DOHH2 (cell line): ENCODE measurements around the gene CYB5R3.

Experiments used
- H3F3A ChIP-seq: fragments of 200-600 bp; sonication (generic), shearing (Covaris generic); 2 replicates; pipeline ENCODE4 v1.6.0; 2016; ENCODE audit warnings: antibody characterized with exemption, mild to moderate bottlenecking; ENCODE audit not compliant: control insufficient read depth, insufficient read depth
- H3K27ac ChIP-seq: fragments of 200-600 bp; sonication (generic); 2 replicates; pipeline ENCODE4 v1.5.1; 2014; ENCODE audit warnings: low read depth, mild to moderate bottlenecking, low read length, moderate library complexity
- H3K27me3 ChIP-seq: fragments of 200-600 bp; sonication (generic); 2 replicates; pipeline ENCODE4 v1.6.1; 2014; ENCODE audit warnings: mild to moderate bottlenecking, low read length, mixed read lengths; ENCODE audit not compliant: control insufficient read depth
- H3K36me3 ChIP-seq: fragments of 200-600 bp; sonication (generic); 2 replicates; pipeline ENCODE4 v1.6.1; 2014; ENCODE audit warnings: mild to moderate bottlenecking, low read length, moderate library complexity, mixed read lengths; ENCODE audit not compliant: control insufficient read depth
- H3K4me1 ChIP-seq: fragments of 200-600 bp; sonication (generic); 2 replicates; pipeline ENCODE4 v1.6.1; 2014; ENCODE audit warnings: mild to moderate bottlenecking, low read length, mixed read lengths; ENCODE audit not compliant: control insufficient read depth
- H3K4me2 ChIP-seq: fragments of 200-600 bp; sonication (generic); 2 replicates; pipeline ENCODE4 v1.6.0; 2014; ENCODE audit warnings: mild to moderate bottlenecking, low read length, moderate library complexity
- H3K4me3 ChIP-seq: fragments of 200-600 bp; sonication (generic); 2 replicates; pipeline ENCODE4 v1.5.1; 2014; ENCODE audit warnings: mild to moderate bottlenecking, low read length, mixed read lengths
- H3K79me2 ChIP-seq: fragments of 200-600 bp; sonication (generic); 2 replicates; pipeline ENCODE4 v1.6.1; 2014; ENCODE audit warnings: mild to moderate bottlenecking, low read length, mixed read lengths; ENCODE audit not compliant: control insufficient read depth
- H3K9me2 ChIP-seq: fragments of 200-600 bp; sonication (generic); replicated peaks from 2 replicates; pipeline ENCODE4 v1.6.1; 2014; ENCODE audit warnings: mild to moderate bottlenecking, low read length, mixed read lengths; ENCODE audit not compliant: control insufficient read depth
- H3K9me3 ChIP-seq: fragments of 200-600 bp; sonication (generic); 2 replicates; pipeline ENCODE4 v1.6.1; 2014; ENCODE audit warnings: antibody characterized with exemption, low read length, mixed read lengths; ENCODE audit not compliant: control insufficient read depth, insufficient read depth
- H4K20me1 ChIP-seq: fragments of 200-600 bp; sonication (generic); 2 replicates; pipeline ENCODE4 v1.6.0; 2014; ENCODE audit warnings: low read depth, mild to moderate bottlenecking, antibody characterized with exemption, low read length, moderate library complexity; ENCODE audit not compliant: control insufficient read depth, insufficient read depth
- EZH2phosphoT487 ChIP-seq: fragments of 200-600 bp; sonication (generic); IDR thresholded peaks from 2 replicates; pipeline ENCODE4 v1.6.1; 2017; ENCODE audit warnings: borderline replicate concordance, mild to moderate bottlenecking, antibody characterized with exemption, low read length, moderate library complexity, mixed read lengths
- TF ChIP-seq, protein P1 (sequence below): fragments of 200-600 bp; sonication (generic); IDR thresholded peaks from one replicate; pipeline ENCODE4 v1.5.1; 2014; ENCODE audit warnings: antibody characterized with exemption, mild to moderate bottlenecking, low read depth, low read length; ENCODE audit not compliant: poor library complexity, severe bottlenecking

The CYB5R3 gene

DNA sequence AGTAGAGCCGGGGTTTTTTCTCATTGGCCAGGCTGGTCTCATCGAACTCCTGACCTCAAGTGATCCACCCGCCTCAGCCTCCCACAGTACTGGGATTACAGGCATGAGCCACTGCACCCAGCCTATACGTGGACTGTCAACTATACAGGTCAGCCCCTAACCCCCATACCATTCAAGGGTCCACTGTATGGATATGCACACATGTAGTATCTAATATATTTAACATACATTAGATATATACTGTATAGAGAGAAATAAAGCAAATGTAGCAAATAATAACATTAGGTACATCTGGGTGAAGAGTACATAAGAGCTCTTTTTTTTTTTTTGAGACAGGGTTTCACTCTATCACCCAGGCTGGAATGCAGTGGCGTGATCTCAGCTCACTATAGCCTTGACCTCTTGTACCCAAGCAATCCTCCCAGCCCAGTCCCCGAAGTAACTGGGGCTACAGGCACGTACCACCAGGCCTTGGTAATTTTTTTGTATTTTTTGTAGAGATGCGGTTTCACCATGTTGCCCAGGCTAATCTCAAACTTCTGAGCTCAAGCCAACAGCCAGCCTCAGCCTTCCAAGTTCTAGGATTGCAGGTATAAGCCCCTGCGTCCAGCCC lies 7.3 kb downstream of the CYB5R3 start:
- Histone ChIP-seq H3K27ac (no peak overlapping the region), H3F3A (no peaks in the 10 kb centered on the region), H3K4me2 (no peak overlapping the region), H3K4me1 (peaks cover 42% of the 10 kb centered on the region), H3K4me3 (no peak overlapping the region), H3K9me3 (no peaks in the 10 kb centered on the region), H3K36me3 (peaks cover 4% of the 10 kb centered on the region; the same call in 1 of the 2 replicates), H3K9me2 (no peaks in the 10 kb centered on the region), H4K20me1 (no peaks in the 10 kb centered on the region), H3K27me3 (no peaks in the 10 kb centered on the region), H3K79me2 (peaks cover 68% of the 10 kb centered on the region)
- TF ChIP-seq EZH2phosphoT487 = no peak
- TF ChIP-seq, protein P1, sequence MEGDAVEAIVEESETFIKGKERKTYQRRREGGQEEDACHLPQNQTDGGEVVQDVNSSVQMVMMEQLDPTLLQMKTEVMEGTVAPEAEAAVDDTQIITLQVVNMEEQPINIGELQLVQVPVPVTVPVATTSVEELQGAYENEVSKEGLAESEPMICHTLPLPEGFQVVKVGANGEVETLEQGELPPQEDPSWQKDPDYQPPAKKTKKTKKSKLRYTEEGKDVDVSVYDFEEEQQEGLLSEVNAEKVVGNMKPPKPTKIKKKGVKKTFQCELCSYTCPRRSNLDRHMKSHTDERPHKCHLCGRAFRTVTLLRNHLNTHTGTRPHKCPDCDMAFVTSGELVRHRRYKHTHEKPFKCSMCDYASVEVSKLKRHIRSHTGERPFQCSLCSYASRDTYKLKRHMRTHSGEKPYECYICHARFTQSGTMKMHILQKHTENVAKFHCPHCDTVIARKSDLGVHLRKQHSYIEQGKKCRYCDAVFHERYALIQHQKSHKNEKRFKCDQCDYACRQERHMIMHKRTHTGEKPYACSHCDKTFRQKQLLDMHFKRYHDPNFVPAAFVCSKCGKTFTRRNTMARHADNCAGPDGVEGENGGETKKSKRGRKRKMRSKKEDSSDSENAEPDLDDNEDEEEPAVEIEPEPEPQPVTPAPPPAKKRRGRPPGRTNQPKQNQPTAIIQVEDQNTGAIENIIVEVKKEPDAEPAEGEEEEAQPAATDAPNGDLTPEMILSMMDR = no peak

DNA sequence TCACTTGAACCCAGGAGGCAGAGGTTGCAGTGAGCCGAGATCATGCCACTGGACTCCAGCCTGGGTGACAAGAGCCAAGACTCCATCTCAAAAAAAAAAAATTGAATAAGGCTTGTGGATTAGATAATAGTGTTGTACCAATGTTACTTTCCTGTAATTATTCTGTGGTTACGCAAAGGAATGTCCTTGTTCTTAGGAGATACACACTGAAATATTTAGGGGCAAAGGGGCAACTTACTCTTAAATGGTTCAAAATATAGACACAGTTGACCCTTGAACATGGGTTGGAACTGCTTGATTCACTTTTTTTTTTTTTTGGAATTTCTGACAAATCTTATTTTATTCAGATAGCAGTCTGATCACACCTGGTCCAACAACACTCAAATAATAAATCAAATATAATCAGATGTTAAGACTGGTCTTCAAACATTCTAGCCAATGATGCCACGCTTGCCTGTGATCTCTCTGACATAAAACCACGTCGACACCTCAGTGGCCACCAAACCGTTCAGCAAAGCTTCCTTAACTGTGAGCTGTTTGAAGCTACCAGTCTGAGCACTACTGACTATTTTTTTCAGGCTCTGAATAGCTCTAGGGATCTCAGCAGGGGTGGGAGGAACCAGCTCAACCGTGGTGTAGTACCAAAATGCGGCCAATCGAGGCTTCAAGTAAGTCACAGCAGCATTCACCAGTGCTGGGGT lies 9.5 kb downstream of the CYB5R3 start:
- Histone ChIP-seq H3K9me3 (no peaks in the 10 kb centered on the region), H3K27ac (no peak overlapping the region), H3K79me2 (peaks cover 49% of the 10 kb centered on the region), H3K9me2 (no peaks in the 10 kb centered on the region), H3K4me2 (no peak overlapping the region), H4K20me1 (no peaks in the 10 kb centered on the region), H3K27me3 (no peaks in the 10 kb centered on the region), H3K4me1 (peaks cover 20% of the 10 kb centered on the region), H3K4me3 (no peak overlapping the region), H3F3A (no peaks in the 10 kb centered on the region), H3K36me3 (peaks cover 9% of the 10 kb centered on the region; the same call in 1 of the 2 replicates)
- TF ChIP-seq, protein P1 = no peak
- TF ChIP-seq EZH2phosphoT487 = no peak

DNA sequence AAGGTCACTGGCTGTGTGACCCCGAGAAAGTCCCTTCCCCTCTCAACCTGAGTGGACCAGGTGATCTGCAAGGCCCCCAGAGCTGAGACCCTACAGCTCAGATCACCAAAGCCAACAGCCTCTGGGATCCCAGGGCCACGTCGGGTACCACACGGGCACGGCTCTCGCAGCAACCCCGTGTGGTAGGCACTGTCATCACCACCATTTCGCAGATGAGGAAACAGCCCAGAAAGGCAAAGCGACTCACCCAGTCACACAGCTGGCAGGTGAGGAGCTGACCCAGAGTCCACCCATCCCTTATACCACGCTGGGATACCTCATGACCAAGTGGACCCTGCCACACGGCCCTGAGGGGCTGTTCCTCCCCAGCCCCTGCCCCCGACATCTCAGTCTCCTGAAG lies 11.6 kb downstream of the CYB5R3 start:
- H3K27me3 ChIP-seq = no peaks in the 10 kb centered on the region
- H3F3A ChIP-seq = no peaks in the 10 kb centered on the region
- peaks cover 29% of the 10 kb centered on the region for H3K79me2 ChIP-seq
- no peak overlapping the region for H3K27ac ChIP-seq
- no peaks in the 10 kb centered on the region for H4K20me1 ChIP-seq
- no peak overlapping the region for H3K4me2 ChIP-seq
- peaks cover 18% of the 10 kb centered on the region; the same call in 1 of the 2 replicates for H3K36me3 ChIP-seq
- no peaks in the 10 kb centered on the region for H3K4me1 ChIP-seq
- no peaks in the 10 kb centered on the region for H3K9me3 ChIP-seq
- no peaks in the 10 kb centered on the region for H3K9me2 ChIP-seq
- no peak for TF ChIP-seq EZH2phosphoT487
- TF ChIP-seq, protein P1 = no peak
- H3K4me3 ChIP-seq = no peak overlapping the region
